Lung (tissue), 12 donors: ENCODE measurements around the gene MYL10. TPM values are rescaled to one million over a fixed set of nuclear protein-coding genes. Genes with fewer than 3 reads are reported as not detected.
A peak's percentile ranks its signal among the peaks of the same experiment; 100 is the strongest.

Experiments used
- ATAC-seq: fragments of 200-7000 bp; cut with Tn5 transposase; one replicate; pipeline ENCODE4 v1.9.1; 2020; ENCODE audit warnings: moderate number of reproducible peaks; ENCODE audit not compliant: insufficient read depth, low FRiP score
- DNase-seq, 3 donors: peaks; one replicate each; pipeline ENCODE4 v3.0.0-alpha.2; 2013 to 2017
- H3K27ac ChIP-seq, 2 donors: one replicate each; pipeline ENCODE4 v1.5.1; 2013; ENCODE audit warnings: mild to moderate bottlenecking in 2 of 2, moderate library complexity in 2 of 2, control low read depth in 1 of 2, inconsistent platforms in 1 of 2, low read depth in 1 of 2, low read length in 1 of 2
- H3K27me3 ChIP-seq, 3 donors: one replicate each; pipeline ENCODE4 v1.5.1; 2013; ENCODE audit warnings: low read length in 2 of 3; ENCODE audit not compliant: control insufficient read depth in 3 of 3, insufficient read depth in 3 of 3
- H3K36me3 ChIP-seq, 4 donors: one replicate each; pipeline ENCODE4 v1.5.1; 2013; ENCODE audit warnings: low read length in 4 of 4, mild to moderate bottlenecking in 1 of 4, moderate library complexity in 1 of 4; ENCODE audit not compliant: control insufficient read depth in 4 of 4, insufficient read depth in 4 of 4
- H3K4me1 ChIP-seq, 5 donors: one replicate each; pipeline ENCODE4 v1.5.1; 2013; ENCODE audit warnings: low read length in 5 of 5, mild to moderate bottlenecking in 2 of 5, moderate library complexity in 1 of 5; ENCODE audit not compliant: control insufficient read depth in 5 of 5, insufficient read depth in 5 of 5
- H3K4me3 ChIP-seq: one replicate; pipeline ENCODE4 v1.5.1; 2013; ENCODE audit warnings: mild to moderate bottlenecking, control low read depth, moderate library complexity
- H3K9ac ChIP-seq, 2 donors: one replicate each; pipeline ENCODE4 v1.5.1; 2013; ENCODE audit warnings: low read length in 2 of 2, control low read depth in 1 of 2; ENCODE audit not compliant: insufficient read depth in 1 of 2
- H3K9me3 ChIP-seq, 4 donors: one replicate each; pipeline ENCODE4 v1.5.1; 2013; ENCODE audit warnings: low read length in 3 of 4, mild to moderate bottlenecking in 1 of 4, moderate library complexity in 1 of 4; ENCODE audit not compliant: control insufficient read depth in 4 of 4, insufficient read depth in 3 of 4
- CTCF ChIP-seq: IDR thresholded peaks from 2 replicates; pipeline ENCODE4 v1.5.1; 2012; ENCODE audit warnings: mild to moderate bottlenecking; ENCODE audit errors: control extremely low read depth, extremely low read depth
- WGBS, 2 donors: extraction: QIAGEN DNeasy Blood & Tissue Kit; methylation state at CpG; one replicate each; pipeline ENCODE4 v1.1.7; 2013; 5-methylcytosine and 5-hydroxymethylcytosine counted together
- polyA plus RNA-seq, 2 donors: library from polyadenylated mRNA; stranded (reverse); fragments of 200-250 nt; gene quantifications; one replicate each; pipeline ENCODE4 v1.2.1, GENCODE V29; 2013
- total RNA-seq, 2 donors: library from RNA; depleted of rRNA in 1 of 2; stranded (reverse); fragments of >200 nt in 1 of 2; gene quantifications; one replicate each; pipeline ENCODE4 v1.2.1, GENCODE V29; 2014 to 2021
- donor health status: control.
- donor health status: control.
- donor health status: Bipolar disorder and iron deficiency.
- donor health status: healthy.
- donor health status: DM: yes; HTN: yes; CAD: no.

The MYL10 gene
- total and polyA plus RNA-seq, 4 donors, result not detected

DNA sequence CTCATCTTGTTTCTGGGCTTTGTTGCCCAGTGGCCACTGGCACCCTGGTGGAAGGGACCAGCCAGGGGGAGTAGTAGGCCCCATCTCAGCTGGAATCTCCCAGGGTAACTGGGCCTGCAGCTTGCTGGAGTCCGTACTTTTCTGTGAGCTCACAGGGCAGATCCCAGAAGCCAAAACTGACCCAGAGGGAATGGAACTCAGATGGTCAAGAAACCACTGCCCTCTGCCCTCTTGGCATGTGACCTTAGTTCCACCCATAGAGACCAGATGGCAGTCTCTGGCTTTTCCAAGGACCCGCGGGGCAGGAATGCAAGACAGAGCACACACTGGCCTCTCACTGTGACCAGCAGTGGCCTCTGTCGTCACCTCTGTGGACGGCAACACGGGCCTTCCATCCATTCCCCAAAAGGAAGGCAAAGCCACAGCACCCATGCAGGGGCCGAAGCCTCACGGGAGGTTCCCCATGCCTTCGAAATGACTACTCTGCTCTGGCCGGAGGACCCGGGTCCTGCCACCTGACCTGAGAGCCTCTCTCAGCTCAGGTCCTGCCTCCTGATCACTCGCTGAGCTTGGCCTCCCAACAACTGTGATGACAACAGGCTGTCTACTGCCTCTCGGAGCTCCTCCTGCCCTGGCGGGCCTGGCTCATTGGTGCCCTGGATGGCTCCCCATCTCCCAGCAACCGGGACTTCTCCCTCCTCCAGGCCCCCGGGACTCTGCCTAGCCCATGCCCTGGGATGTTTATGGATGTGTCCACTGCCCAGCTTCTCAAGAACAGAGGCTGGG is 29.9 kb downstream of the MYL10 start:
- H3K4me1 ChIP-seq, result peaks cover 0 to 16% (median 0%) of the 10 kb centered on the region in 5 donors
- peak overlapping the region in 1 of 2 donors; percentile 19 for H3K9ac ChIP-seq
- TF ChIP-seq CTCF, result no peak
- WGBS, 2 donors, result 81 to 84% methylated on average over 16 of the region's 16 CpGs
- no peak for ATAC-seq
- H3K36me3 ChIP-seq, result no peaks in the 10 kb centered on the region
- H3K27me3 ChIP-seq, result no peaks in the 10 kb centered on the region
- DNase-seq, result no peak
- H3K9me3 ChIP-seq, result no peaks in the 10 kb centered on the region
- H3K27ac ChIP-seq, result peak overlapping the region in 1 of 2 donors; percentile 28
- no peak overlapping the region for H3K4me3 ChIP-seq

DNA sequence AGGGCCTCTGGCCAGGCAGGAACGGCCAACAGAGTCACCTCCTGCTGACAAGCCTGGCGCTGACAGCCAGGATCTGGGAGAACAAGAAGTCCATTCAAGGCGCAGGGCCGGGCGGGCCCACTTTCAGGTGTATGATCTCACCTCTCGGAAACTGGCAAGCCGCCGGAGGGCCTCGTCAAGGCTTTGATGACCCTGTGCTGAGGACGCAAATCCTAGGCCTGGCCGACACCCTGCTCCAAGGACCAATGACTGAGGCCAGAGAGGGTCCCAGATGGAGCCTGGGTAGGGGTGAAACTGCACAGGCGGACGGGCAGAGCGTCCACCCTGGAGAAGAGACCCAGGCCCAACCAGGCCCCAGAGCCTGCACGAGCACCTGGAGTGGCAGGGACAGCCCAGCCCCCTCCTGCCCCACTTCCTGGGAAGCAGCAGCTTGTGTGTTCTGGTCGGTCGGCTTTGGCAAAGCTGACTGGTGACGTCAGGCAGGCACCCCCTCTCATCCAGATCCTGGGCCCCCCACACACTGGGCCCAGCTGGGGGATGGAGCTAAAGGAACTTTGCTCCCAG is 30.6 kb downstream of the MYL10 start:
- TF ChIP-seq CTCF, result no peak
- peak overlapping the region in 1 of 2 donors; percentile 19 for H3K9ac ChIP-seq
- H3K4me1 ChIP-seq, result peaks cover 0 to 16% (median 0%) of the 10 kb centered on the region in 5 donors
- peak; percentile 58 for ATAC-seq
- WGBS, 2 donors, result 71 to 81% methylated on average over 18 of the region's 18 CpGs
- DNase-seq, result peak; percentile 69 to 88 (median 87)
- no peaks in the 10 kb centered on the region for H3K27me3 ChIP-seq
- H3K4me3 ChIP-seq, result no peak overlapping the region
- no peaks in the 10 kb centered on the region for H3K9me3 ChIP-seq
- H3K27ac ChIP-seq, result peak overlapping the region in 1 of 2 donors; percentile 28
- no peaks in the 10 kb centered on the region for H3K36me3 ChIP-seq

DNA sequence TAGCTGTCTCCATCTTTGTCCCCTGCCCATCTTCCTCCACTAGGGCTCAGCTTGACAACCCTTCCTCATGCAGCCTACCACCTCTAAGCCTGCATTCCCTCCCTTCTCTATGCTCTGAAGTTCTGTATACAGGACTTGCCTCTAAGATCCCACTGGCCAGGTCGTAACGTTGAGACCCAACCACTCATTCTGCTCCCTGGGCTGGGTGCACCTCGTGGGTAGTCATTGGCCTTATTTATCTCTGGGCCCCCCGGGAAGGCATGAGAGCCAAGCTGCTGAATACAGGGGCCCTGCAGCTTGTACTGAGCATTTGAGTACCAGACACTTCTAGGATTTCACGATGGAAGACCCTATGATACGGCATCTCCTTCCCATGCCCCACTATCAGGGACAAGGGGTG is 31.2 kb downstream of the MYL10 start:
- WGBS, 2 donors, result 75 to 79% methylated on average over 6 of the region's 6 CpGs
- H3K9ac ChIP-seq, result peak overlapping the region in 1 of 2 donors; percentile 13
- peaks cover 0 to 15% (median 0%) of the 10 kb centered on the region in 5 donors for H3K4me1 ChIP-seq
- no peaks in the 10 kb centered on the region for H3K36me3 ChIP-seq
- DNase-seq (no peak), ATAC-seq (no peak)
- H3K27me3 ChIP-seq, result no peaks in the 10 kb centered on the region
- TF ChIP-seq CTCF, result no peak
- no peak overlapping the region for H3K27ac ChIP-seq
- no peak overlapping the region for H3K4me3 ChIP-seq
- H3K9me3 ChIP-seq, result no peaks in the 10 kb centered on the region
